ENCODE measurements around the gene BBS9. TPM values are rescaled to one million over a fixed set of nuclear protein-coding genes. Genes with fewer than 3 reads are reported as not detected.

The BBS9 gene
- total and polyA plus RNA-seq, 2 of the 4 experiments (the other 2 are of a cell fraction), result 7.9 to 9.5 TPM

- no peak overlapping the region for H3K56ac ChIP-seq (ENCODE audit: extremely low read depth, insufficient read depth, low read length)
- no peak for TF ChIP-seq ELK1 (IDR thresholded peaks at IDR 0.05; ENCODE audit: borderline replicate concordance, low read depth, low read length)
- TF ChIP-seq CTCF (conservative IDR thresholded peaks at IDR 0.05; ENCODE audit: low read depth, low read length), result no peak
- TF ChIP-seq SMC3 (IDR thresholded peaks at IDR 0.05; ENCODE audit: low read depth, low read length), result no peak
- no peak for TF ChIP-seq CEBPB (IDR thresholded peaks at IDR 0.05; ENCODE audit: low read depth, low read length)
- no peak for TF ChIP-seq USF2 (IDR thresholded peaks at IDR 0.05; ENCODE audit: low read depth, low read length)
- TF ChIP-seq RFX5 (IDR thresholded peaks at IDR 0.05; ENCODE audit: low read depth, low read length), result no peak
- TF ChIP-seq MXI1 (IDR thresholded peaks at IDR 0.05; ENCODE audit: borderline replicate concordance, low read depth, low read length), result no peak
- TF ChIP-seq RCOR1 (IDR thresholded peaks at IDR 0.05; ENCODE audit: insufficient replicate concordance, low read length), result no peak
- no peak for TF ChIP-seq MAFK (IDR thresholded peaks at IDR 0.05; ENCODE audit: low read depth, low read length)
- no peak for TF ChIP-seq FOS (IDR thresholded peaks at IDR 0.05; ENCODE audit: low read depth, low read length)
- TF ChIP-seq NFE2L2 (IDR thresholded peaks at IDR 0.05; ENCODE audit: low read depth, low read length), result no peak
Observed at GRCh38 chr7:33643530-33643929, 514.2 kb downstream of the BBS9 start.

More at GRCh38 chr7:33643530-33643929, 514.2 kb downstream of the BBS9 start:
- Histone ChIP-seq H3K79me1 (ENCODE audit: low read depth in 1 of 2, low read length in 2 of 2) (no peaks in the 10 kb centered on the region), H2AFZ (replicated peaks; ENCODE audit: low read length, poor library complexity) (no peak overlapping the region), H2AK5ac (ENCODE audit: low read depth, low read length) (no peak overlapping the region), H3K9me1 (ENCODE audit: insufficient read depth, low read length) (0 out of 2 replicates have a peak, but pooled peaks cover 4% of the 10 kb centered on the region), H3K27ac (ENCODE audit: insufficient read depth, low read length) (no peak overlapping the region), H4K8ac (ENCODE audit: low read depth in 2 of 2, low read length in 2 of 2) (no peak overlapping the region; a peak in 1 of 4 replicates), H3K23ac (ENCODE audit: low read depth, low read length) (no peak overlapping the region), H3K4ac (ENCODE audit: low read depth, low read length) (no peak overlapping the region), H2BK120ac (ENCODE audit: low read depth, low read length) (peak overlapping the region; percentile 34; the same call in 1 of the 2 replicates), H4K91ac (ENCODE audit: insufficient read depth, low read depth, low read length) (no peak overlapping the region), H3K4me3 (ENCODE audit: insufficient read depth, low read depth, low read length) (no peak overlapping the region), H2AK9ac (replicated peaks; ENCODE audit: low read depth, low read length, poor library complexity) (no peak overlapping the region), H3K14ac (replicated peaks; ENCODE audit: low read depth, low read length) (no peak overlapping the region), H2BK15ac (ENCODE audit: low read depth, low read length) (no peak overlapping the region), H3K36me3 (ENCODE audit: control insufficient read depth, insufficient read depth, low read length) (no peaks in the 10 kb centered on the region), H3K18ac (ENCODE audit: low read depth, low read length) (peak overlapping the region; percentile 76; the same call in 1 of the 2 replicates), H4K5ac (ENCODE audit: low read depth, low read length) (no peak overlapping the region; the same call in 1 of the 2 replicates), H2BK20ac (ENCODE audit: low read depth, low read length) (peak overlapping the region; percentile 42; the same call in 1 of the 2 replicates), H3K27me3 (ENCODE audit: control insufficient read depth, insufficient read depth, low read length) (no peaks in the 10 kb centered on the region), H4K20me1 (ENCODE audit: insufficient read depth, low read length) (no peaks in the 10 kb centered on the region), H3K4me2 (ENCODE audit: low read depth, low read length) (no peak overlapping the region), H3K4me1 (ENCODE audit: control insufficient read depth, insufficient read depth, low read length) (peaks cover 5% of the 10 kb centered on the region), H3K9ac (ENCODE audit: low read depth, low read length) (no peak overlapping the region), H2BK5ac (ENCODE audit: low read depth, low read length, poor library complexity, severe bottlenecking) (no peak overlapping the region), H3K9me3 (ENCODE audit: control insufficient read depth, insufficient read depth, low read length) (no peaks in the 10 kb centered on the region)
- in situ Hi-C loops (cut with MboI; ENCODE audit: low sequenced_read_pairs), result no loop called here
- dilution Hi-C loops (cut with HindIII; ENCODE audit: low sequenced_read_pairs, unreplicated experiment), result no loop called here
- WGBS, 2 experiments (ENCODE audit: extremely low coverage in 2 of 2, insufficient read length in 1 of 2), result no CpG with 5 or more reads among the region's 2 CpGs
- POLR2A ChIA-PET (ENCODE audit: unreplicated experiment), result no interaction called here
- no TSS peak for BruUV-seq (replicated peaks)
- ATAC-seq (ENCODE audit: low read depth), result no peak
- CTCF ChIA-PET, result no interaction called here
- intact Hi-C loops (cut with micrococcal nuclease), result no loop called here
- no peak for DNase-seq
